Kidney (tissue), 14 donors: ENCODE data around the gene FNDC1. TPM values are rescaled to one million over a fixed set of nuclear protein-coding genes. Genes with fewer than 3 reads are reported as not detected.

Source experiments
- DNase-seq, 5 donors: peaks; one replicate each; pipeline ENCODE4 v3.0.0-alpha.2; 2013 to 2020
- FAIRE-seq: peaks from 2 replicates; lab custom pipeline; 2012; peaks lifted over from hg19 to GRCh38; lab: Jason Lieb, UNC
- H3K27ac ChIP-seq, 2 donors: one replicate each; pipeline ENCODE4 v1.7.0; 2013; ENCODE audit warnings: low read depth in 2 of 2, low read length in 2 of 2, inconsistent platforms in 1 of 2
- H3K27me3 ChIP-seq: one replicate; pipeline ENCODE4 v1.7.1; 2013; ENCODE audit warnings: low read length, inconsistent platforms; ENCODE audit not compliant: control insufficient read depth, insufficient read depth
- H3K36me3 ChIP-seq, 3 donors: one replicate each; pipeline versions ENCODE4 v1.7.0 to v1.7.1; 2013; ENCODE audit warnings: low read length in 3 of 3, control low read depth in 1 of 3, inconsistent platforms in 1 of 3; ENCODE audit not compliant: insufficient read depth in 3 of 3, control insufficient read depth in 2 of 3
- H3K4me1 ChIP-seq, 3 donors: one replicate each; pipeline versions ENCODE4 v1.7.0 to v1.7.1; 2013; ENCODE audit warnings: low read length in 3 of 3, inconsistent platforms in 1 of 3, low read depth in 1 of 3; ENCODE audit not compliant: control insufficient read depth in 2 of 3, insufficient read depth in 2 of 3
- H3K4me3 ChIP-seq, 3 donors: one replicate each; pipeline versions ENCODE4 v1.7.0 to v1.8.1; 2013; ENCODE audit warnings: low read length in 3 of 3, control low read depth in 1 of 3, inconsistent platforms in 1 of 3
- H3K9ac ChIP-seq, 3 donors: one replicate each; pipeline versions ENCODE4 v1.7.0 to v1.7.1; 2013; ENCODE audit warnings: low read length in 3 of 3, control low read depth in 1 of 3, inconsistent platforms in 1 of 3
- H3K9me3 ChIP-seq, 3 donors: one replicate each; pipeline versions ENCODE4 v1.7.0 to v1.7.1; 2013; ENCODE audit warnings: low read length in 3 of 3, control low read depth in 1 of 3, inconsistent platforms in 1 of 3; ENCODE audit not compliant: control insufficient read depth in 2 of 3, insufficient read depth in 1 of 3
- CTCF ChIP-seq: IDR thresholded peaks from 3 replicates; pipeline ENCODE4 v1.5.1; 2012; ENCODE audit warnings: mild to moderate bottlenecking, moderate library complexity, borderline replicate concordance; ENCODE audit not compliant: insufficient read depth; ENCODE audit errors: extremely low read depth
- intact Hi-C: fragments of 100-400 bp; cut with DNase I; formaldehyde crosslinking; loops from one replicate; pipeline ENCODE4 v1.11.1; 2022
- polyA plus RNA-seq: library from polyadenylated mRNA; stranded (reverse); fragments of 350-450 nt; fragmentation: Illumina TruSeq; extraction: RNeasy Lipid Tissue Mini Kit (QIAGEN cat#74804); gene quantifications from one replicate; pipeline ENCODE4 v1.2.3, GENCODE V29; 2014; ENCODE audit warnings: low read depth, low replicate concordance; ENCODE audit not compliant: insufficient read depth
- total RNA-seq: library from RNA; stranded (reverse); fragmentation: NEBNext Ultra II Directional; extraction: Animal tissue kit (Norgen Biotek cat#: 25700); gene quantifications from one replicate; pipeline ENCODE4 v1.2.1, GENCODE V29; 2021
- donor health status: control.
- donor health status: control.
- donor health status: control.
- donor health status: control.
- donor health status: control.
- donor health status: DM: yes; HTN: yes; CAD: no.
- donor health status: Normal renal cell carcinoma (clear cell type).

FNDC1 gene
- total and polyA plus RNA-seq, 2 donors from 2014 or later, result 0.69 to 1.3 TPM

GRCh38 chr6:159212028-159212427 lies 42.8 kb downstream of the FNDC1 start:
- H3K27me3 ChIP-seq, result no peaks in the 10 kb centered on the region
- no peak for TF ChIP-seq CTCF
- DNase-seq (peak in 2 of 5 donors; percentile 42 to 61), FAIRE-seq (no peak)
- H3K9ac ChIP-seq, result no peak overlapping the region
- no peak overlapping the region for H3K4me3 ChIP-seq
- intact Hi-C loops, result no loop called here
- no peaks in the 10 kb centered on the region for H3K9me3 ChIP-seq
- H3K4me1 ChIP-seq, result no peaks in the 10 kb centered on the region
- H3K27ac ChIP-seq, result no peak overlapping the region
- no peaks in the 10 kb centered on the region for H3K36me3 ChIP-seq

GRCh38 chr6:159212525-159213280 lies 43.5 kb downstream of the FNDC1 start:
- DNase-seq (no peak), FAIRE-seq (no peak)
- H3K9me3 ChIP-seq, result no peaks in the 10 kb centered on the region
- H3K36me3 ChIP-seq, result no peaks in the 10 kb centered on the region
- H3K4me3 ChIP-seq, result no peak overlapping the region
- H3K4me1 ChIP-seq, result no peaks in the 10 kb centered on the region
- TF ChIP-seq CTCF, result no peak
- intact Hi-C loops, result no loop called here
- H3K27me3 ChIP-seq, result no peaks in the 10 kb centered on the region
- no peak overlapping the region for H3K27ac ChIP-seq
- H3K9ac ChIP-seq, result no peak overlapping the region

GRCh38 chr6:159213405-159213804 lies 44.2 kb downstream of the FNDC1 start:
- no peak for FAIRE-seq
- no peak for TF ChIP-seq CTCF

More at GRCh38 chr6:159213405-159213804, 44.2 kb downstream of the FNDC1 start:
- DNase-seq, result peak in 4 of 5 donors; percentile 34 to 58 (median 43)
- H3K9me3 ChIP-seq, result no peaks in the 10 kb centered on the region
- no peak overlapping the region for H3K4me3 ChIP-seq
- no peak overlapping the region for H3K27ac ChIP-seq
- H3K36me3 ChIP-seq, result no peaks in the 10 kb centered on the region
- no peak overlapping the region for H3K9ac ChIP-seq
- H3K27me3 ChIP-seq, result no peaks in the 10 kb centered on the region
- no peaks in the 10 kb centered on the region for H3K4me1 ChIP-seq
- intact Hi-C loops, result no loop called here
